ENCODE results near the gene PTPRE. TPM values are rescaled to one million over a fixed set of nuclear protein-coding genes. Genes with fewer than 3 reads are reported as not detected.

The PTPRE gene
- total RNA-seq, 1 donor = 0.09 TPM

- no peak for DNase-seq (ENCODE audit: low read depth)
- no peak overlapping the region for H3K4me3 ChIP-seq (ENCODE audit: low read depth, low read length)
- no peak for TF ChIP-seq CTCF (IDR thresholded peaks at IDR 0.05; ENCODE audit: insufficient read depth, low read length)
Observed at GRCh38 chr10:127882801-127883459, 24.0 kb upstream of the PTPRE start.

DNA sequence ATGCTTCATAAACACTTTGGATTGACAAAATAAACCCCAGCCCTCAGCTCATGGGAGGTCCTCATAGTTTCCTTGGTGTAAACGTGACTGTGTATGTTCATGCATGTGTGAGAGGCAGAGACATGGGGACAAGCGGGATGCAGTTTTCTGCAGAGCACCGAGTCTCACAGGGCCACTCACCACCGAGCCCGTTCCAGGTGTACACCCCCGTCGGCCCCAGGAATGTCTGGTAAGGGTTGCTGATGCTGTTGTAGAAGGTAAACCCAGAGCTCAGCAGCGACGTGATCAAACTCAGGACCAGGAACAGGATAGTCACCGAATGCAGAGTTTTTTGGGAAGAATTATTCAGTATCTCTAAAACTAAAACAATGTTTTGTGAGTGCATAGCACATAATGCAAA is 23.4 kb upstream of the PTPRE start:
- no peak for TF ChIP-seq CTCF (IDR thresholded peaks at IDR 0.05; ENCODE audit: insufficient read depth, low read length)
- no peak for DNase-seq (ENCODE audit: low read depth)
- H3K4me3 ChIP-seq (ENCODE audit: low read depth, low read length) = no peak overlapping the region

GRCh38 chr10:127884501-127884900 is 22.4 kb upstream of the PTPRE start:
- no peak for DNase-seq (ENCODE audit: low read depth)
- TF ChIP-seq CTCF (IDR thresholded peaks at IDR 0.05; ENCODE audit: insufficient read depth, low read length) = no peak
- H3K4me3 ChIP-seq (ENCODE audit: low read depth, low read length) = no peak overlapping the region

- no peak overlapping the region for H3K4me3 ChIP-seq (ENCODE audit: low read depth, low read length)
- no peak for DNase-seq (ENCODE audit: low read depth)
- TF ChIP-seq CTCF (IDR thresholded peaks at IDR 0.05; ENCODE audit: insufficient read depth, low read length) = no peak
Observed at GRCh38 chr10:127886371-127887051, 20.4 kb upstream of the PTPRE start.

- no peak for TF ChIP-seq CTCF (IDR thresholded peaks at IDR 0.05; ENCODE audit: insufficient read depth, low read length)
- no peak overlapping the region for H3K4me3 ChIP-seq (ENCODE audit: low read depth, low read length)
- DNase-seq (ENCODE audit: low read depth) = no peak
Observed at GRCh38 chr10:127887541-127888415, 19.1 kb upstream of the PTPRE start.

GRCh38 chr10:127888521-127889312 is 18.2 kb upstream of the PTPRE start:
- DNase-seq (ENCODE audit: low read depth) = no peak
- H3K4me3 ChIP-seq (ENCODE audit: low read depth, low read length) = no peak overlapping the region
- no peak for TF ChIP-seq CTCF (IDR thresholded peaks at IDR 0.05; ENCODE audit: insufficient read depth, low read length)

All from fibroblast of the aortic adventitia (primary cell).